K562 (cell line): ENCODE data around the gene LY6G6C. TPM values are rescaled to one million over a fixed set of nuclear protein-coding genes. Genes with fewer than 3 reads are reported as not detected.

ENCODE experiments used
- JUND ChIP-seq, 2 experiments: IDR thresholded peaks; 2 replicates in 1 of 2; 3 replicates in 1 of 2; pipeline ENCODE4 v1.6.1; 2011; ENCODE audit warnings: borderline replicate concordance in 2 of 2, low read depth in 2 of 2, low read length in 2 of 2, improper control_type of control experiment in 1 of 2, missing biosample characterization in 1 of 2, missing genetic modification characterization in 1 of 2, missing genetic modification reagents in 1 of 2
- MECOM ChIP-seq: fragments of 250-450 bp; sonication (Bioruptor Pico); IDR thresholded peaks from 2 replicates; pipeline ENCODE4 v1.8.0; 2022; ENCODE audit warnings: inconsistent platforms
- RCOR1 ChIP-seq, 2 experiments: IDR thresholded peaks; 2 replicates each; pipeline ENCODE4 v1.6.1; 2012; ENCODE audit warnings: low read depth in 2 of 2, low read length in 2 of 2, borderline replicate concordance in 1 of 2, improper control_type of control experiment in 1 of 2
- ZNF707 ChIP-seq: fragments of 250-450 bp; sonication (Bioruptor Pico); conservative IDR thresholded peaks from 2 replicates; pipeline ENCODE4 v1.8.0; 2022; ENCODE audit warnings: inconsistent platforms, mild to moderate bottlenecking, moderate library complexity
- polyA plus RNA-seq, 8 experiments: library from polyadenylated mRNA; depleted of rRNA in 4 of 8; stranded (reverse) in 5 of 8; unstranded in 3 of 8; fragments of >200 nt; fragmentation: Nextera tagmentation in 2 of 8; fragmentation: Illumina TruSeq in 1 of 8; extraction: Ambion mirVana in 2 of 8; extraction: Trizol in 1 of 8; gene quantifications; 2 replicates each; pipeline versions ENCODE4 v1.2.1 to v1.2.3, GENCODE V29; 2011 to 2014; ENCODE audit warnings: inconsistent platforms in 1 of 8, missing spikeins in 1 of 8
- total RNA-seq, 7 experiments: library from RNA; depleted of rRNA in 6 of 7; stranded (reverse); fragments of >200 nt in 6 of 7; fragmentation: Illumina TruSeq in 2 of 7; extraction: Trizol in 2 of 7; gene quantifications; 2 replicates each; pipeline versions ENCODE4 v1.2.1 to v1.2.3, GENCODE V29; 2011 to 2021; ENCODE audit warnings: low replicate concordance in 1 of 7
- TF ChIP-seq, protein P1 (sequence below): sonication (generic); formaldehyde crosslinking; IDR thresholded peaks from 2 replicates; pipeline ENCODE4 v1.8.0; 2023; ENCODE audit warnings: mild to moderate bottlenecking, missing genetic modification reagents
- TF ChIP-seq, protein P2 (sequence below): fragments of 450-650 bp; IDR thresholded peaks from 2 replicates; pipeline ENCODE4 v1.6.1; 2014; ENCODE audit warnings: low read depth, mild to moderate bottlenecking, moderate library complexity, borderline replicate concordance
- TF ChIP-seq, protein P3 (sequence below), 2 experiments: fragments of 450-650 bp; IDR thresholded peaks; 2 replicates each; pipeline ENCODE4 v1.6.1; 2016
- TF ChIP-seq, protein P4 (sequence below): sonication (generic); formaldehyde crosslinking; IDR thresholded peaks from 2 replicates; pipeline ENCODE4 v1.9.0; 2022; ENCODE audit warnings: mild to moderate bottlenecking, missing genetic modification reagents
- TF ChIP-seq, protein P5 (sequence below), 2 experiments: fragments of 450-650 bp; conservative IDR thresholded peaks; 2 replicates each; pipeline ENCODE4 v1.6.1; 2017; ENCODE audit warnings: mild to moderate bottlenecking in 2 of 2, moderate library complexity in 2 of 2
- TF ChIP-seq, protein P6 (sequence below): fragments of 450-650 bp; IDR thresholded peaks from 2 replicates; pipeline ENCODE4 v1.6.1; 2017; ENCODE audit warnings: antibody characterized with exemption, mild to moderate bottlenecking

Gene LY6G6C
- total and polyA plus RNA-seq, 9 of the 15 experiments (the other 6 are each of a cell fraction or from before 2014, with no cell fraction given): 0.06 to 0.20 TPM; not detected in 7

DNA sequence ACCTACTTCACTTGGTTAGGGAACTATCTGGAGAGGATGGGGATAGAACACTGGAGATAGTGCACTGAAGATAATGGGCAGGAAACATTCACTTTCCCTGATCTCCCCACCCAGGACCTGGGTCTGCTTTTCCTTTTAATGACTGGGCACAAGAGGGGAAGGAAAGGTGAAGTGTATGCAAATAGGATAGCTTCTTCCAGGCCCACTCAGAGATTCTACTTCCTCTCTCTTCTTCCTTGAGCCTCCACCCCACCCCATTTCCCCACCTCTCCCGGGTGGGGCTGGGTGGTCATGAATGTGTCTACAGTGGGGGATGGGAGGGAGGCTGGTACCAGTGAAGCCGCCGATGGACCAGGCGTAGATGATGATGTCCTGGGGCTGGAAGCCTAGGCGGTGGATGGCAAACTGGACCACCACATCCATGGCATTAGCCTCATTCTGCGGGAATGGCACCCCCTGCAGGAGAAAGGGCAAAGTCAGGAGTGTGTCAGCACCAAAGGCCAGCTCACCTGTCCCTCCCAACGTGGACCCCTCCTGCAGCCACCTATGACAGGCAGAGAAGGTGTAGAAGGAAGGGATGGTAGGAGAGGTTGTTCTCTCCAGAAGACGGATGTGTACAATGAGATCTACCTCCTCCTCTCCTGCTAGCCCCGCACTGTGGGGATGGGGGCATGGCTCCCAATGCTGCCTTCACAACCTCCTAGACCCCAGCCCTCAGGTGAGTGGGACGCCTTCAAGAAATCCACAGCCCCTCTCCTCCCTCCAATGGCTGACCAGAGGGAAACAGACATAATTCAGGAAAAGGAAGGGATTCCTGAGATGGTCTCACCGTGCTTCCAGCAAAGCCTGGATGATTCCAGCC lies 32.1 kb downstream of the LY6G6C start (continued):
- TF ChIP-seq, protein P1, sequence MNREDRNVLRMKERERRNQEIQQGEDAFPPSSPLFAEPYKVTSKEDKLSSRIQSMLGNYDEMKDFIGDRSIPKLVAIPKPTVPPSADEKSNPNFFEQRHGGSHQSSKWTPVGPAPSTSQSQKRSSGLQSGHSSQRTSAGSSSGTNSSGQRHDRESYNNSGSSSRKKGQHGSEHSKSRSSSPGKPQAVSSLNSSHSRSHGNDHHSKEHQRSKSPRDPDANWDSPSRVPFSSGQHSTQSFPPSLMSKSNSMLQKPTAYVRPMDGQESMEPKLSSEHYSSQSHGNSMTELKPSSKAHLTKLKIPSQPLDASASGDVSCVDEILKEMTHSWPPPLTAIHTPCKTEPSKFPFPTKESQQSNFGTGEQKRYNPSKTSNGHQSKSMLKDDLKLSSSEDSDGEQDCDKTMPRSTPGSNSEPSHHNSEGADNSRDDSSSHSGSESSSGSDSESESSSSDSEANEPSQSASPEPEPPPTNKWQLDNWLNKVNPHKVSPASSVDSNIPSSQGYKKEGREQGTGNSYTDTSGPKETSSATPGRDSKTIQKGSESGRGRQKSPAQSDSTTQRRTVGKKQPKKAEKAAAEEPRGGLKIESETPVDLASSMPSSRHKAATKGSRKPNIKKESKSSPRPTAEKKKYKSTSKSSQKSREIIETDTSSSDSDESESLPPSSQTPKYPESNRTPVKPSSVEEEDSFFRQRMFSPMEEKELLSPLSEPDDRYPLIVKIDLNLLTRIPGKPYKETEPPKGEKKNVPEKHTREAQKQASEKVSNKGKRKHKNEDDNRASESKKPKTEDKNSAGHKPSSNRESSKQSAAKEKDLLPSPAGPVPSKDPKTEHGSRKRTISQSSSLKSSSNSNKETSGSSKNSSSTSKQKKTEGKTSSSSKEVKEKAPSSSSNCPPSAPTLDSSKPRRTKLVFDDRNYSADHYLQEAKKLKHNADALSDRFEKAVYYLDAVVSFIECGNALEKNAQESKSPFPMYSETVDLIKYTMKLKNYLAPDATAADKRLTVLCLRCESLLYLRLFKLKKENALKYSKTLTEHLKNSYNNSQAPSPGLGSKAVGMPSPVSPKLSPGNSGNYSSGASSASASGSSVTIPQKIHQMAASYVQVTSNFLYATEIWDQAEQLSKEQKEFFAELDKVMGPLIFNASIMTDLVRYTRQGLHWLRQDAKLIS: no peak
- TF ChIP-seq, protein P2, sequence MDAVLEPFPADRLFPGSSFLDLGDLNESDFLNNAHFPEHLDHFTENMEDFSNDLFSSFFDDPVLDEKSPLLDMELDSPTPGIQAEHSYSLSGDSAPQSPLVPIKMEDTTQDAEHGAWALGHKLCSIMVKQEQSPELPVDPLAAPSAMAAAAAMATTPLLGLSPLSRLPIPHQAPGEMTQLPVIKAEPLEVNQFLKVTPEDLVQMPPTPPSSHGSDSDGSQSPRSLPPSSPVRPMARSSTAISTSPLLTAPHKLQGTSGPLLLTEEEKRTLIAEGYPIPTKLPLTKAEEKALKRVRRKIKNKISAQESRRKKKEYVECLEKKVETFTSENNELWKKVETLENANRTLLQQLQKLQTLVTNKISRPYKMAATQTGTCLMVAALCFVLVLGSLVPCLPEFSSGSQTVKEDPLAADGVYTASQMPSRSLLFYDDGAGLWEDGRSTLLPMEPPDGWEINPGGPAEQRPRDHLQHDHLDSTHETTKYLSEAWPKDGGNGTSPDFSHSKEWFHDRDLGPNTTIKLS: no peak
- TF ChIP-seq, protein P3, sequence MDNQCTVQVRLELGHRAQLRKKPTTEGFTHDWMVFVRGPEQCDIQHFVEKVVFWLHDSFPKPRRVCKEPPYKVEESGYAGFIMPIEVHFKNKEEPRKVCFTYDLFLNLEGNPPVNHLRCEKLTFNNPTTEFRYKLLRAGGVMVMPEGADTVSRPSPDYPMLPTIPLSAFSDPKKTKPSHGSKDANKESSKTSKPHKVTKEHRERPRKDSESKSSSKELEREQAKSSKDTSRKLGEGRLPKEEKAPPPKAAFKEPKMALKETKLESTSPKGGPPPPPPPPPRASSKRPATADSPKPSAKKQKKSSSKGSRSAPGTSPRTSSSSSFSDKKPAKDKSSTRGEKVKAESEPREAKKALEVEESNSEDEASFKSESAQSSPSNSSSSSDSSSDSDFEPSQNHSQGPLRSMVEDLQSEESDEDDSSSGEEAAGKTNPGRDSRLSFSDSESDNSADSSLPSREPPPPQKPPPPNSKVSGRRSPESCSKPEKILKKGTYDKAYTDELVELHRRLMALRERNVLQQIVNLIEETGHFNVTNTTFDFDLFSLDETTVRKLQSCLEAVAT (IDR thresholded peaks at IDR 0.05): no peak
- TF ChIP-seq JUND (IDR thresholded peaks at IDR 0.05; ENCODE audit: borderline replicate concordance, low read depth, low read length) (no peak), JUND (tag; IDR thresholded peaks at IDR 0.05; ENCODE audit: borderline replicate concordance, low read depth, low read length) (no peak), ZNF707 (CRISPR knock-in tag) (no peak), RCOR1 (IDR thresholded peaks at IDR 0.05; ENCODE audit: borderline replicate concordance in 1 of 2, low read depth in 2 of 2, low read length in 2 of 2) (0 out of 4 replicates have a peak, but pooled peaks of 1 of the 2 experiments have one; percentile 48), MECOM (0 out of 2 replicates have a peak, but pooled peaks have one; percentile 47)
- TF ChIP-seq, protein P4, sequence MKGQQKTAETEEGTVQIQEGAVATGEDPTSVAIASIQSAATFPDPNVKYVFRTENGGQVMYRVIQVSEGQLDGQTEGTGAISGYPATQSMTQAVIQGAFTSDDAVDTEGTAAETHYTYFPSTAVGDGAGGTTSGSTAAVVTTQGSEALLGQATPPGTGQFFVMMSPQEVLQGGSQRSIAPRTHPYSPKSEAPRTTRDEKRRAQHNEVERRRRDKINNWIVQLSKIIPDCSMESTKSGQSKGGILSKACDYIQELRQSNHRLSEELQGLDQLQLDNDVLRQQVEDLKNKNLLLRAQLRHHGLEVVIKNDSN: no peak; the same call in 1 of the 2 replicates
- TF ChIP-seq, protein P5, sequence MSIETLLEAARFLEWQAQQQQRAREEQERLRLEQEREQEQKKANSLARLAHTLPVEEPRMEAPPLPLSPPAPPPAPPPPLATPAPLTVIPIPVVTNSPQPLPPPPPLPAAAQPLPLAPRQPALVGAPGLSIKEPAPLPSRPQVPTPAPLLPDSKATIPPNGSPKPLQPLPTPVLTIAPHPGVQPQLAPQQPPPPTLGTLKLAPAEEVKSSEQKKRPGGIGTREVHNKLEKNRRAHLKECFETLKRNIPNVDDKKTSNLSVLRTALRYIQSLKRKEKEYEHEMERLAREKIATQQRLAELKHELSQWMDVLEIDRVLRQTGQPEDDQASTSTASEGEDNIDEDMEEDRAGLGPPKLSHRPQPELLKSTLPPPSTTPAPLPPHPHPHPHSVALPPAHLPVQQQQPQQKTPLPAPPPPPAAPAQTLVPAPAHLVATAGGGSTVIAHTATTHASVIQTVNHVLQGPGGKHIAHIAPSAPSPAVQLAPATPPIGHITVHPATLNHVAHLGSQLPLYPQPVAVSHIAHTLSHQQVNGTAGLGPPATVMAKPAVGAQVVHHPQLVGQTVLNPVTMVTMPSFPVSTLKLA (conservative IDR thresholded peaks at IDR 0.05): no peak
- TF ChIP-seq, protein P6, sequence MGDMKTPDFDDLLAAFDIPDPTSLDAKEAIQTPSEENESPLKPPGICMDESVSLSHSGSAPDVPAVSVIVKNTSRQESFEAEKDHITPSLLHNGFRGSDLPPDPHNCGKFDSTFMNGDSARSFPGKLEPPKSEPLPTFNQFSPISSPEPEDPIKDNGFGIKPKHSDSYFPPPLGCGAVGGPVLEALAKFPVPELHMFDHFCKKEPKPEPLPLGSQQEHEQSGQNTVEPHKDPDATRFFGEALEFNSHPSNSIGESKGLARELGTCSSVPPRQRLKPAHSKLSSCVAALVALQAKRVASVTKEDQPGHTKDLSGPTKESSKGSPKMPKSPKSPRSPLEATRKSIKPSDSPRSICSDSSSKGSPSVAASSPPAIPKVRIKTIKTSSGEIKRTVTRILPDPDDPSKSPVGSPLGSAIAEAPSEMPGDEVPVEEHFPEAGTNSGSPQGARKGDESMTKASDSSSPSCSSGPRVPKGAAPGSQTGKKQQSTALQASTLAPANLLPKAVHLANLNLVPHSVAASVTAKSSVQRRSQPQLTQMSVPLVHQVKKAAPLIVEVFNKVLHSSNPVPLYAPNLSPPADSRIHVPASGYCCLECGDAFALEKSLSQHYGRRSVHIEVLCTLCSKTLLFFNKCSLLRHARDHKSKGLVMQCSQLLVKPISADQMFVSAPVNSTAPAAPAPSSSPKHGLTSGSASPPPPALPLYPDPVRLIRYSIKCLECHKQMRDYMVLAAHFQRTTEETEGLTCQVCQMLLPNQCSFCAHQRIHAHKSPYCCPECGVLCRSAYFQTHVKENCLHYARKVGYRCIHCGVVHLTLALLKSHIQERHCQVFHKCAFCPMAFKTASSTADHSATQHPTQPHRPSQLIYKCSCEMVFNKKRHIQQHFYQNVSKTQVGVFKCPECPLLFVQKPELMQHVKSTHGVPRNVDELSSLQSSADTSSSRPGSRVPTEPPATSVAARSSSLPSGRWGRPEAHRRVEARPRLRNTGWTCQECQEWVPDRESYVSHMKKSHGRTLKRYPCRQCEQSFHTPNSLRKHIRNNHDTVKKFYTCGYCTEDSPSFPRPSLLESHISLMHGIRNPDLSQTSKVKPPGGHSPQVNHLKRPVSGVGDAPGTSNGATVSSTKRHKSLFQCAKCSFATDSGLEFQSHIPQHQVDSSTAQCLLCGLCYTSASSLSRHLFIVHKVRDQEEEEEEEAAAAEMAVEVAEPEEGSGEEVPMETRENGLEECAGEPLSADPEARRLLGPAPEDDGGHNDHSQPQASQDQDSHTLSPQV: peak; percentile 51
